Osteoblast (primary cell): Measurements from ENCODE around the gene LHPP. TPM values are rescaled to one million over a fixed set of nuclear protein-coding genes. Genes with fewer than 3 reads are reported as not detected.
A peak's percentile ranks its signal among the peaks of the same experiment; 100 is the strongest.

ENCODE experiments used
- DNase-seq: peaks from one replicate; pipeline ENCODE4 v3.0.0; 2011; ENCODE audit warnings: low spot score, mixed read lengths; ENCODE audit not compliant: insufficient read length; ENCODE audit errors: missing footprints
- H2AFZ ChIP-seq: 2 replicates; pipeline ENCODE4 v1.6.0; 2011; ENCODE audit warnings: mild to moderate bottlenecking, low read length
- H3K27ac ChIP-seq: 2 replicates; pipeline ENCODE4 v1.5.1; 2011; ENCODE audit warnings: mild to moderate bottlenecking, low read depth, low read length, moderate library complexity
- H3K27me3 ChIP-seq: 2 replicates; pipeline ENCODE4 v1.6.0; 2012; ENCODE audit warnings: mild to moderate bottlenecking, control low read depth, inconsistent platforms, low read length, moderate library complexity; ENCODE audit not compliant: insufficient read depth
- H3K36me3 ChIP-seq: 2 replicates; pipeline ENCODE4 v1.5.1; 2011; ENCODE audit warnings: mild to moderate bottlenecking, low read length, control low read depth, moderate library complexity; ENCODE audit not compliant: insufficient read depth
- H3K4me1 ChIP-seq: 2 replicates; pipeline ENCODE4 v1.5.1; 2011; ENCODE audit warnings: mild to moderate bottlenecking, low read length, control low read depth, moderate library complexity; ENCODE audit not compliant: insufficient read depth
- H3K4me2 ChIP-seq: 2 replicates; pipeline ENCODE4 v1.6.0; 2011; ENCODE audit warnings: mild to moderate bottlenecking, low read length; ENCODE audit not compliant: insufficient read depth
- H3K4me3 ChIP-seq: fragments of 200-600 bp; sonication (generic); 3 replicates; pipeline ENCODE4 v1.5.1; 2012; ENCODE audit warnings: mild to moderate bottlenecking, low read length, inconsistent platforms; ENCODE audit not compliant: insufficient read depth
- H3K79me2 ChIP-seq: 2 replicates; pipeline ENCODE4 v1.6.0; 2012; ENCODE audit warnings: mild to moderate bottlenecking, low read length, control low read depth, inconsistent platforms; ENCODE audit not compliant: insufficient read depth
- H3K9me3 ChIP-seq: 2 replicates; pipeline ENCODE4 v1.5.1; 2011; ENCODE audit warnings: low read depth, low read length, control low read depth
- H4K20me1 ChIP-seq: 2 replicates; pipeline ENCODE4 v1.6.0; 2012; ENCODE audit warnings: mild to moderate bottlenecking, low read length, control low read depth; ENCODE audit not compliant: insufficient read depth
- total RNA-seq: library from RNA; depleted of rRNA; stranded (reverse); fragments of >200 nt; gene quantifications from 2 replicates; pipeline ENCODE4 v1.2.3, GENCODE V29; 2012
- TF ChIP-seq, protein P1 (sequence below): IDR thresholded peaks from 2 replicates; pipeline ENCODE4 v1.5.1; 2011; ENCODE audit warnings: mild to moderate bottlenecking, low read depth, low read length, moderate library complexity; ENCODE audit errors: extremely low read depth

Gene LHPP
- total RNA-seq, 1 donor = 17.7 TPM

DNA sequence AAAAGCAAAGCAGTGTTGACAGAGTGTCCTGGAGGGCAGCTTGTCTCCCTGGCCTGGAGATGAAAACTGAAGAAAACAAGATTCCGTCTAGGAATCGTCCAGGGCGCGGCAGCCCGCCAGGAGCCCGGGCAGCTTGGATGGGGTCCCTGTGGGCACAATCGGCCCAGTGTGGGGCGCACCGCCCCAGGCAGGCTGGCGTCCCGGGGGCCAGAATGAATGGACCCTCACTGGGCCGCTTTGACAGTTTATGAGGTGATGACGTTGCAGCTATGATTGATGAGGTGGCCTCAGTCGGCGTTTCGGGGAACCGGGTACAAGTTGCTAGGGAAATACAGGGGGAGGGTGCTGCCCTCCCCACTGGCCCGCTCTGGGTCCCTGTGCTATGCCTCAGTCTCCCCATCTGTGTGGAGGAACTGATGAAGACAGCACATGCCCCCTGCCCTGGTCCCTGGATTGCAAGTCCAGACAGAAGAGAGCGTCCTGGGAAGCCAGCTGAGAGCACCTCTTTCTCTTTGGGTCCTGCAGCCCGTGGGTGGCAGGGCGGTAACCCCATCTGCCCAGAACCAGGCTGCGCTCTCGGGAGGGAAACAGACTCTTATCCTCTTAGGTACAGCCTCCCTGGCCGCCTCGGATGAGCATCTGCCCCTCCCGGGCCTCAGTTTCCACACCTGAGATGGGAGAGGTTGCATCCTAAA is 131.3 kb downstream of the LHPP start:
- H3K4me3 ChIP-seq = no peak overlapping the region
- no peaks in the 10 kb centered on the region for H4K20me1 ChIP-seq
- no peak overlapping the region for H2AFZ ChIP-seq
- peaks cover 5% of the 10 kb centered on the region for H3K9me3 ChIP-seq
- TF ChIP-seq, protein P1, sequence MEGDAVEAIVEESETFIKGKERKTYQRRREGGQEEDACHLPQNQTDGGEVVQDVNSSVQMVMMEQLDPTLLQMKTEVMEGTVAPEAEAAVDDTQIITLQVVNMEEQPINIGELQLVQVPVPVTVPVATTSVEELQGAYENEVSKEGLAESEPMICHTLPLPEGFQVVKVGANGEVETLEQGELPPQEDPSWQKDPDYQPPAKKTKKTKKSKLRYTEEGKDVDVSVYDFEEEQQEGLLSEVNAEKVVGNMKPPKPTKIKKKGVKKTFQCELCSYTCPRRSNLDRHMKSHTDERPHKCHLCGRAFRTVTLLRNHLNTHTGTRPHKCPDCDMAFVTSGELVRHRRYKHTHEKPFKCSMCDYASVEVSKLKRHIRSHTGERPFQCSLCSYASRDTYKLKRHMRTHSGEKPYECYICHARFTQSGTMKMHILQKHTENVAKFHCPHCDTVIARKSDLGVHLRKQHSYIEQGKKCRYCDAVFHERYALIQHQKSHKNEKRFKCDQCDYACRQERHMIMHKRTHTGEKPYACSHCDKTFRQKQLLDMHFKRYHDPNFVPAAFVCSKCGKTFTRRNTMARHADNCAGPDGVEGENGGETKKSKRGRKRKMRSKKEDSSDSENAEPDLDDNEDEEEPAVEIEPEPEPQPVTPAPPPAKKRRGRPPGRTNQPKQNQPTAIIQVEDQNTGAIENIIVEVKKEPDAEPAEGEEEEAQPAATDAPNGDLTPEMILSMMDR = no peak
- H3K4me1 ChIP-seq = no peaks in the 10 kb centered on the region
- peak; percentile 46 for DNase-seq
- no peak overlapping the region for H3K4me2 ChIP-seq
- no peak overlapping the region for H3K27ac ChIP-seq
- no peaks in the 10 kb centered on the region for H3K79me2 ChIP-seq
- no peaks in the 10 kb centered on the region for H3K36me3 ChIP-seq
- peaks cover 7% of the 10 kb centered on the region for H3K27me3 ChIP-seq

DNA sequence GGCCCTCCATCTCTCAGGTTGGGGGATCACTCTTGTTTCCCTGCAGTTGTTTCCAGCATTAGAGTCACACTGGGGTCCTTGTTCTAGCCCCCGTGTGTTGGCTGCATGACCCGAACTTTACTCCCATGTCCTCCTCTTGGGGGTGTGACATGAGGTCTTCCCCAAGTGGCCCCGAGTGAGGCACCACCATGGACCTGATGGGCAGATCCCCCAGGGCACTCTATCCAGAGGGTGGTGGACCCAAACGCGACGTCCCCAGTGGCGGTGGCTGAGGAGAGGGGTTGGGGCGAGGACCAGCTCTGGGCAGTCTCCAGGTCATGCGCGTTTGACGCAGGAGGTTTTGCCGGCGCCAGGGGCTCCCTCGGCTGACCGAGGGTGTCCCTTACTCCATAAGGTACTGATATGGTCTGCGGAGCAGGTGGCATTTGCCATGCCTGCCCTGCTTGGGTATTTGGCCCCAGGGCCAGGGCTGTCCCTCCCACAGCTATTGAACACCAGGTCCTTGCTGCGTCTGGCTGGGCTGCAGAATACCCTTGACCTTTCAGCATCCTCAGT is 131.9 kb downstream of the LHPP start:
- Histone ChIP-seq H3K4me1 (no peaks in the 10 kb centered on the region), H3K9me3 (peaks cover 5% of the 10 kb centered on the region), H3K4me2 (no peak overlapping the region), H3K4me3 (no peak overlapping the region), H4K20me1 (no peaks in the 10 kb centered on the region), H2AFZ (no peak overlapping the region), H3K36me3 (no peaks in the 10 kb centered on the region), H3K27me3 (peaks cover 7% of the 10 kb centered on the region), H3K27ac (no peak overlapping the region), H3K79me2 (no peaks in the 10 kb centered on the region)
- peak; percentile 70 for DNase-seq
- TF ChIP-seq, protein P1 = no peak

DNA sequence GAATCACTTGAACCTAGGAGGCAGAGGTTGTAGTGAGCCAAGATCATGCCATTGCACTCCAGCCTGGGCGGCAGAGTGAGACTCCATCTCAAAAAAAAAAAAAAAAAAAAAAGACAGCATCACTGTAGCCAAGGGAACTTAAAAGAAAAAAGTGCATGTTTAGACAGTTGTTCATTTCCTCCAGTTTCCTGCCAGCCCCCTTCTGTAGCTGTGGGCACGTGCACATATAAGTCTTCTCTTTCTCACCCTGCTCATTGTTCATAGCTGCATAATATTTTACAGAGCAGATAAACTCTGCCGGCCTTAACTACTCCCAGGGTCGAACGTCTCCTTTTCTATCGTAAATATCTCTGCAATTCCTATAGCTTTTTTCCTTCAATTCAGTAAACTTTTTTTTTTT is 132.6 kb downstream of the LHPP start:
- Histone ChIP-seq H3K4me1 (no peaks in the 10 kb centered on the region), H3K9me3 (peaks cover 5% of the 10 kb centered on the region), H3K4me2 (no peak overlapping the region), H4K20me1 (no peaks in the 10 kb centered on the region), H3K4me3 (no peak overlapping the region), H2AFZ (no peak overlapping the region), H3K27ac (no peak overlapping the region), H3K27me3 (peaks cover 7% of the 10 kb centered on the region), H3K36me3 (no peaks in the 10 kb centered on the region), H3K79me2 (no peaks in the 10 kb centered on the region)
- TF ChIP-seq, protein P1 = no peak
- DNase-seq = peak; percentile 23

DNA sequence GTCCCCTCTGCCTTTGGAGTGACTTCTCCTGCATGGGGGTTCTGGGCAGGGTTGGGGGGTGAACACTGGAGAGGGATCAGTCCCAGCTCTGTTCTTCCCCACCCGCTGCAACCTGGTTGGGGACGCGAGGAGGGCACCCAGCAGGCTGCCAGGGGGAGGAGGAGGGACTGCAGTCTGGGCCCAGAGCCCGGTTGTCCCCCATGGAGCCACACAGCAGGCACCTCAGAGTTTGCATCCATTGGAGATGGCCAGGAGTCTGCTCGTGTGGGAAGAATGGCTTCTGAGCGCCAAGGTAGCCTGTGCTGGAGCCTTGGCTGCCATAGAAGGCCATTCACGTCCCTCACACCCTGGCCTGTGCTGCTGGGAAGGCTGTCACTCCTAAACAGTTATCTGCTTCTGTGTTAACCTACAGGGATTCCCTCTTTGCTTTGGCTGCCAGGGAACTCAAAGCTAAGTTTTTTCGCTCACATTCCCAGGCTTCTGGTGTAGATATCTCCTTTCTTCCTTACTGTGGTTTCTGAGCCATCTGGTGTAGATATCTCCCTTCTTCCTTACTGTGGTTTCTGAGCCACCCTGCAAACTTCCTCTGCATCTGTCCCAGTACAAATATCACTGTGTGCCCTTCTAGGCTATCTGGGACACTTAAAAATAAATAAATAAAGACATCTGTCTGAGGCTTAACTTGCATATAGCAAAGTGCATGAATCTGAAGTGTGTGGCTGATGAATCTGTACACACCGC is 133.7 kb downstream of the LHPP start:
- no peak overlapping the region for H3K4me3 ChIP-seq
- peaks cover 7% of the 10 kb centered on the region for H3K27me3 ChIP-seq
- H3K79me2 ChIP-seq = no peaks in the 10 kb centered on the region
- TF ChIP-seq, protein P1 = no peak
- no peak overlapping the region for H3K4me2 ChIP-seq
- H3K36me3 ChIP-seq = no peaks in the 10 kb centered on the region
- DNase-seq = peak; percentile 63
- no peaks in the 10 kb centered on the region for H4K20me1 ChIP-seq
- no peaks in the 10 kb centered on the region for H3K4me1 ChIP-seq
- no peak overlapping the region for H3K27ac ChIP-seq
- peaks cover 5% of the 10 kb centered on the region for H3K9me3 ChIP-seq
- no peak overlapping the region for H2AFZ ChIP-seq
